H9 (cell line): ENCODE results near the gene HIPK2. TPM values are rescaled to one million over a fixed set of nuclear protein-coding genes. Genes with fewer than 3 reads are reported as not detected.

ENCODE experiments used
- DNase-seq: peaks from one replicate; pipeline ENCODE4 v3.0.0-alpha.2; 2017
- H2AFZ ChIP-seq: one replicate; pipeline ENCODE4 v1.6.1; 2013; ENCODE audit warnings: mild to moderate bottlenecking, low read length, control low read depth, moderate library complexity
- H2AK5ac ChIP-seq: 2 replicates; pipeline ENCODE4 v1.6.1; 2013; ENCODE audit warnings: low read length, control low read depth, mixed read lengths; ENCODE audit not compliant: insufficient read length
- H2BK120ac ChIP-seq: one replicate; pipeline ENCODE4 v1.6.1; 2013; ENCODE audit warnings: low read depth, mild to moderate bottlenecking, low read length, control low read depth, inconsistent platforms; ENCODE audit not compliant: poor library complexity, severe bottlenecking
- H2BK12ac ChIP-seq: 2 replicates; pipeline ENCODE4 v1.6.1; 2013; ENCODE audit warnings: low read length, control low read depth, mixed read lengths, low read depth; ENCODE audit not compliant: insufficient read length
- H2BK15ac ChIP-seq: 2 replicates; pipeline ENCODE4 v1.6.1; 2013; ENCODE audit warnings: low read depth, low read length, control low read depth
- H2BK20ac ChIP-seq: one replicate; pipeline ENCODE4 v1.6.1; 2013; ENCODE audit warnings: low read depth, mild to moderate bottlenecking, low read length, control low read depth, inconsistent platforms; ENCODE audit not compliant: poor library complexity, severe bottlenecking
- H2BK5ac ChIP-seq: 2 replicates; pipeline ENCODE4 v1.6.1; 2013; ENCODE audit warnings: low read length, control low read depth, mixed read lengths; ENCODE audit not compliant: insufficient read length
- H3K14ac ChIP-seq: 2 replicates; pipeline ENCODE4 v1.6.1; 2013; ENCODE audit warnings: low read length, control low read depth; ENCODE audit not compliant: insufficient read depth
- H3K18ac ChIP-seq: 2 replicates; pipeline ENCODE4 v1.6.1; 2013; ENCODE audit warnings: low read depth, mild to moderate bottlenecking, mixed read lengths, low read length, control low read depth; ENCODE audit not compliant: insufficient read length
- H3K23ac ChIP-seq: 2 replicates; pipeline ENCODE4 v1.6.1; 2013; ENCODE audit warnings: low read length, control low read depth, mixed read lengths, low read depth; ENCODE audit not compliant: insufficient read length
- H3K23me2 ChIP-seq: 2 replicates; pipeline ENCODE4 v1.6.1; 2013; ENCODE audit warnings: low read depth, mild to moderate bottlenecking, mixed read lengths, low read length, control low read depth; ENCODE audit not compliant: insufficient read length, poor library complexity, severe bottlenecking
- H3K27ac ChIP-seq: 2 replicates; pipeline ENCODE4 v1.5.1; 2013; ENCODE audit warnings: low read length, control low read depth, mixed read lengths, low read depth; ENCODE audit not compliant: insufficient read length
- H3K27me3 ChIP-seq: 2 replicates; pipeline ENCODE4 v1.6.1; 2013; ENCODE audit warnings: low read length, control low read depth, inconsistent platforms; ENCODE audit not compliant: insufficient read depth
- H3K4ac ChIP-seq: 2 replicates; pipeline ENCODE4 v1.6.1; 2013; ENCODE audit warnings: low read depth, mild to moderate bottlenecking, control low read depth, inconsistent platforms, low read length, moderate library complexity
- H3K4me1 ChIP-seq: 2 replicates; pipeline ENCODE4 v1.6.1; 2013; ENCODE audit warnings: low read length, control low read depth, inconsistent platforms; ENCODE audit not compliant: insufficient read depth
- H3K4me2 ChIP-seq: 2 replicates; pipeline ENCODE4 v1.6.1; 2013; ENCODE audit warnings: low read length, control low read depth, mixed read lengths; ENCODE audit not compliant: insufficient read length, insufficient read depth
- H3K56ac ChIP-seq: 2 replicates; pipeline ENCODE4 v1.6.1; 2013; ENCODE audit warnings: low read depth, mild to moderate bottlenecking, mixed read lengths, low read length, control low read depth; ENCODE audit not compliant: insufficient read length
- H3K79me1 ChIP-seq: 2 replicates; pipeline ENCODE4 v1.6.1; 2013; ENCODE audit warnings: low read depth, mild to moderate bottlenecking, moderate library complexity, low read length, control low read depth, inconsistent platforms; ENCODE audit not compliant: insufficient read depth, poor library complexity, severe bottlenecking
- H3K79me2 ChIP-seq: 2 replicates; pipeline ENCODE4 v1.6.1; 2013; ENCODE audit warnings: low read length, control low read depth, inconsistent platforms; ENCODE audit not compliant: insufficient read depth
- H3K9ac ChIP-seq: 2 replicates; pipeline ENCODE4 v1.6.1; 2013; ENCODE audit warnings: low read length, control low read depth, mixed read lengths; ENCODE audit not compliant: insufficient read length; ENCODE audit errors: extremely low read depth
- H3K9me3 ChIP-seq: one replicate; pipeline ENCODE4 v1.6.1; 2013; ENCODE audit warnings: low read depth, low read length, inconsistent platforms; ENCODE audit not compliant: control insufficient read depth
- H3T11ph ChIP-seq: one replicate; pipeline ENCODE4 v1.6.1; 2013; ENCODE audit warnings: mild to moderate bottlenecking, low read length, control low read depth, inconsistent platforms
- H4K20me1 ChIP-seq: one replicate; pipeline ENCODE4 v1.6.1; 2013; ENCODE audit not compliant: control insufficient read depth, insufficient read length, insufficient read depth
- H4K5ac ChIP-seq: 2 replicates; pipeline ENCODE4 v1.6.1; 2013; ENCODE audit warnings: low read depth, mild to moderate bottlenecking, mixed read lengths, low read length, control low read depth; ENCODE audit not compliant: insufficient read length
- H4K8ac ChIP-seq: replicated peaks from 2 replicates; pipeline ENCODE4 v1.6.1; 2013; ENCODE audit warnings: low read length, control low read depth, mixed read lengths, low read depth; ENCODE audit not compliant: insufficient read length
- H4K91ac ChIP-seq: 2 replicates; pipeline ENCODE4 v1.6.1; 2013; ENCODE audit warnings: low read depth, mild to moderate bottlenecking, moderate library complexity, mixed read lengths, low read length, control low read depth; ENCODE audit not compliant: insufficient read length
- H3K27ac Mint-ChIP-seq, 3 experiments: 2 replicates in 2 of 3; 3 replicates in 1 of 3; pipeline ENCODE4 v1.8.0; 2020 to 2021; ENCODE audit warnings: mixed read lengths in 3 of 3, mild to moderate bottlenecking in 1 of 3, moderate library complexity in 1 of 3
- H3K27me3 Mint-ChIP-seq: 2 replicates; pipeline ENCODE4 v1.8.0; 2021; ENCODE audit warnings: low read depth, mild to moderate bottlenecking, moderate library complexity, mixed read lengths
- H3K36me3 Mint-ChIP-seq, 3 experiments: 2 replicates in 2 of 3; 3 replicates in 1 of 3; pipeline ENCODE4 v1.8.0; 2020 to 2021; ENCODE audit warnings: low read depth in 3 of 3, mixed read lengths in 3 of 3; ENCODE audit not compliant: insufficient read depth in 1 of 3
- H3K4me1 Mint-ChIP-seq, 2 experiments: 2 replicates each; pipeline ENCODE4 v1.8.0; 2020; ENCODE audit warnings: mixed read lengths in 2 of 2
- H3K4me3 Mint-ChIP-seq, 2 experiments: 2 replicates in 1 of 2; 3 replicates in 1 of 2; pipeline ENCODE4 v1.8.0; 2020 to 2021; ENCODE audit warnings: mild to moderate bottlenecking in 2 of 2, mixed read lengths in 2 of 2, moderate library complexity in 1 of 2
- H3K9me3 Mint-ChIP-seq, 2 experiments: 2 replicates in 1 of 2; 3 replicates in 1 of 2; pipeline ENCODE4 v1.8.0; 2020; ENCODE audit warnings: mild to moderate bottlenecking in 2 of 2, mixed read lengths in 2 of 2, moderate library complexity in 1 of 2
- WGBS: extraction: QIAGEN DNeasy Blood & Tissue Kit; methylation state at CpG from one replicate; pipeline ENCODE4 v1.1.7; 2013; ENCODE audit warnings: missing lambda C conversion rate, low lambda C conversion rate, mixed read lengths; ENCODE audit not compliant: insufficient read length; ENCODE audit errors: extremely low coverage; 5-methylcytosine and 5-hydroxymethylcytosine counted together
- total RNA-seq: library from RNA; stranded (reverse); gene quantifications from 2 replicates; pipeline ENCODE4 v1.2.1, GENCODE V29; 2021
- TF ChIP-seq, protein P1 (sequence below): fragments of 200-600 bp; sonication (generic); conservative IDR thresholded peaks from 3 replicates; pipeline ENCODE4 v1.8.0; 2021; ENCODE audit warnings: antibody characterized with exemption, mild to moderate bottlenecking

Gene HIPK2
- total RNA-seq, 1 experiment from 2014 or later, result 21.9 TPM

- no peak overlapping the region for H2BK15ac ChIP-seq
- H3K56ac ChIP-seq, result no peak overlapping the region
- no peaks in the 10 kb centered on the region for H3K9me3 ChIP-seq
- no peak overlapping the region for H4K5ac ChIP-seq
- H3K14ac ChIP-seq, result no peak overlapping the region
- no peak for DNase-seq
- TF ChIP-seq, protein P1, sequence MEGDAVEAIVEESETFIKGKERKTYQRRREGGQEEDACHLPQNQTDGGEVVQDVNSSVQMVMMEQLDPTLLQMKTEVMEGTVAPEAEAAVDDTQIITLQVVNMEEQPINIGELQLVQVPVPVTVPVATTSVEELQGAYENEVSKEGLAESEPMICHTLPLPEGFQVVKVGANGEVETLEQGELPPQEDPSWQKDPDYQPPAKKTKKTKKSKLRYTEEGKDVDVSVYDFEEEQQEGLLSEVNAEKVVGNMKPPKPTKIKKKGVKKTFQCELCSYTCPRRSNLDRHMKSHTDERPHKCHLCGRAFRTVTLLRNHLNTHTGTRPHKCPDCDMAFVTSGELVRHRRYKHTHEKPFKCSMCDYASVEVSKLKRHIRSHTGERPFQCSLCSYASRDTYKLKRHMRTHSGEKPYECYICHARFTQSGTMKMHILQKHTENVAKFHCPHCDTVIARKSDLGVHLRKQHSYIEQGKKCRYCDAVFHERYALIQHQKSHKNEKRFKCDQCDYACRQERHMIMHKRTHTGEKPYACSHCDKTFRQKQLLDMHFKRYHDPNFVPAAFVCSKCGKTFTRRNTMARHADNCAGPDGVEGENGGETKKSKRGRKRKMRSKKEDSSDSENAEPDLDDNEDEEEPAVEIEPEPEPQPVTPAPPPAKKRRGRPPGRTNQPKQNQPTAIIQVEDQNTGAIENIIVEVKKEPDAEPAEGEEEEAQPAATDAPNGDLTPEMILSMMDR, result no peak
- H3K23me2 ChIP-seq, result no peaks in the 10 kb centered on the region
- no peak overlapping the region for H3K23ac ChIP-seq
- Mint-ChIP-seq H3K36me3 (no peaks in the 10 kb centered on the region), H3K4me3 (no peak overlapping the region), H3K9me3 (no peaks in the 10 kb centered on the region), H3K27ac (no peak overlapping the region), H3K4me1 (peaks cover 19 to 22% of the 10 kb centered on the region in 2 experiments), H3K27me3 (no peaks in the 10 kb centered on the region)
- H3K4me2 ChIP-seq, result no peak overlapping the region
- H3K9ac ChIP-seq, result no peak overlapping the region
- no peak overlapping the region for H2BK5ac ChIP-seq
- H4K91ac ChIP-seq, result no peak overlapping the region
- H2BK12ac ChIP-seq, result no peak overlapping the region
- no peak overlapping the region for H3K4ac ChIP-seq
- no CpG with 5 or more reads among the region's 4 CpGs for WGBS
- H2BK120ac ChIP-seq, result no peak overlapping the region
- H2AK5ac ChIP-seq, result no peak overlapping the region
- H3K79me1 ChIP-seq, result no peaks in the 10 kb centered on the region
- no peaks in the 10 kb centered on the region; the same call in 1 of the 2 replicates for H3K4me1 ChIP-seq
- no peak overlapping the region for H4K8ac ChIP-seq
- H3K79me2 ChIP-seq, result no peaks in the 10 kb centered on the region
- no peak overlapping the region for H2AFZ ChIP-seq
- H4K20me1 ChIP-seq, result no peaks in the 10 kb centered on the region
- no peaks in the 10 kb centered on the region for H3K27me3 ChIP-seq
- no peak overlapping the region for H2BK20ac ChIP-seq
- no peak overlapping the region for H3T11ph ChIP-seq
- no peak overlapping the region for H3K27ac ChIP-seq
- H3K18ac ChIP-seq, result no peak overlapping the region
These were observed 55.2 kb downstream of the HIPK2 start for GRCh38 chr7:139722604-139723003.
